ENCODE measurements around the gene ITPR1. TPM values are rescaled to one million over a fixed set of nuclear protein-coding genes. Genes with fewer than 3 reads are reported as not detected.

Gene ITPR1
- total RNA-seq, 1 donor from 2014 or later = 143 TPM

DNA sequence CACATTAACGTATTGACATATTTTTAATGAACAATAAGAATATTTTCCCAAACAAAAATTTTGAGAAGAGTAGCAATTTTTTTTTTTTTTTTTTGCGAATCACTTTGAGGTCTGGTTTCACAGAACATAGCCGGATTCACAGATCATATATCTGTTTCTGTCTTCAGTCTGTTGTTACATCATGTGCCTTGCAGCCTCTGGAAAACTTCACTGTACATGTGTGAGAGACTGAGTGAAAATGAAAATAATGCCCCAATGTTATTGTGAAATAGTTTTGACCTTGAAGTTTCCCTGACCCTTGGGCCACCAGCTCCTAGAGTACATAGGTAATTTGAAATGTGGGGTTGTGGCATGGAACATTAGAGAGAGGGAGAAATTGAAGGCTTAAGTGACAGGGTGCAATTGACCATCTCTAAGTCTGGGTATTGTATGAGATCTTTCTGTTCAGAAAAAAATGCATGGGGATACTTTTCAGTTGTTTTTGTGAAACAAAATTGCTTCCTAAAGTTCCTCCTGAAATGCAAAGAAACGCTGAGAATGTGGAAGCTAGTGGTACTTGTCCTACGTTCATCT lies 14.0 kb downstream of the ITPR1 start:
- peak overlapping the region; percentile 87 for H3K27ac Mint-ChIP-seq
- CTCF ChIA-PET = interaction anchor here (0.9 to 2.1 kb wide), 4 partner anchors 9 to 156 kb away, joined by 3 to 9 read pairs (median 7); no protein-coding TSS in a partner anchor
- ATAC-seq (ENCODE audit: low read depth) = no peak
- no peaks in the 10 kb centered on the region for H3K9me3 Mint-ChIP-seq
- POLR2A ChIA-PET = interaction anchor here (0.6 to 8.0 kb wide), 9 partner anchors 10 to 40 kb away, joined by 3 to 288 read pairs (median 4); partner anchors contain the start of genes ITPR1 and SUMF1
- no peak for TF ChIP-seq CTCF (IDR thresholded peaks at IDR 0.05)
- DNase-seq = no peak
- peaks cover 98% of the 10 kb centered on the region for H3K4me1 Mint-ChIP-seq
- H3K36me3 Mint-ChIP-seq (ENCODE audit: low read depth) = peaks cover 30% of the 10 kb centered on the region
- H3K4me3 Mint-ChIP-seq = peak overlapping the region; percentile 64
- no peaks in the 10 kb centered on the region for H3K27me3 Mint-ChIP-seq
- intact Hi-C loops (cut with micrococcal nuclease) = loop anchor here (1.0 to 5.0 kb wide), 2 partner anchors 10 to 75 kb away; no protein-coding TSS in a partner anchor

- intact Hi-C loops (cut with micrococcal nuclease) = loop anchor here (5.0 kb wide), 1 partner anchor 74 kb away; no protein-coding TSS in a partner anchor
- Mint-ChIP-seq H3K9me3 (no peaks in the 10 kb centered on the region), H3K27me3 (no peaks in the 10 kb centered on the region), H3K4me1 (peaks cover 98% of the 10 kb centered on the region), H3K27ac (peak overlapping the region; percentile 87), H3K36me3 (ENCODE audit: low read depth) (peaks cover 34% of the 10 kb centered on the region), H3K4me3 (peak overlapping the region; percentile 64)
- ChIA-PET POLR2A (interaction anchor here (0.6 to 8.0 kb wide), 10 partner anchors 9 to 689 kb away, joined by 3 to 288 read pairs (median 6); partner anchors contain the start of genes ITPR1 and SUMF1), CTCF (interaction anchor here (1.9 to 2.1 kb wide), 2 partner anchors 10 to 14 kb away, joined by 9 read pairs; no protein-coding TSS in a partner anchor)
- TF ChIP-seq CTCF (IDR thresholded peaks at IDR 0.05) = no peak
- ATAC-seq (ENCODE audit: low read depth) (peak; percentile 32), DNase-seq (no peak)
Observed at GRCh38 chr3:4508048-4508981, 15.2 kb downstream of the ITPR1 start.

DNA sequence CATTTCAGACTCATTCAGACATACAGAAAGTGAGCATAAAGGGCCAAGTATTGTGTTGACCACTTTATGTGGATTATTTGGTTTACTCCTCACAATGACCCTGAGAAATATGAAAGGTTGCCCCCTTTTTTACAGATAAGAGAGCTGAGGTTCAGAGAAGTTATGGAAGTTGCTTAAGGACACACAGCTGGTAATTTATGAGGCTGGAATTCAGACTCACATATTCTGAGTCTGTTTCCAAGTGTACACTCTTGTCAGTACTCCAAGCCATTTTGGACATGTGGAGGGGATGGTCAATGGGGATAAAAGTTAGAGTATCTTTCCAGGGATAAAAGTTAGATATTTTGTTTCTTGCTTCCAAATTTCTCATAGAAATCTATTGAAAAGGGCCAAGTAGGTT lies 15.9 kb downstream of the ITPR1 start:
- peaks cover 98% of the 10 kb centered on the region for H3K4me1 Mint-ChIP-seq
- intact Hi-C loops (cut with micrococcal nuclease) = loop anchor here (5.0 kb wide), 1 partner anchor 73 kb away; no protein-coding TSS in a partner anchor
- H3K27me3 Mint-ChIP-seq = no peaks in the 10 kb centered on the region
- peak overlapping the region; percentile 87 for H3K27ac Mint-ChIP-seq
- H3K9me3 Mint-ChIP-seq = no peaks in the 10 kb centered on the region
- ChIA-PET CTCF (interaction anchor here (1.0 to 2.1 kb wide), 3 partner anchors 9 to 14 kb away, joined by 3 to 9 read pairs (median 9); no protein-coding TSS in a partner anchor), POLR2A (interaction anchor here (0.7 to 12.0 kb wide), 4 partner anchors 14 to 386 kb away, joined by 7 to 288 read pairs (median 84); partner anchors contain the start of gene ITPR1)
- H3K4me3 Mint-ChIP-seq = no peak overlapping the region
- DNase-seq (no peak), ATAC-seq (ENCODE audit: low read depth) (no peak)
- peaks cover 37% of the 10 kb centered on the region for H3K36me3 Mint-ChIP-seq (ENCODE audit: low read depth)
- TF ChIP-seq CTCF (IDR thresholded peaks at IDR 0.05) = no peak

DNA sequence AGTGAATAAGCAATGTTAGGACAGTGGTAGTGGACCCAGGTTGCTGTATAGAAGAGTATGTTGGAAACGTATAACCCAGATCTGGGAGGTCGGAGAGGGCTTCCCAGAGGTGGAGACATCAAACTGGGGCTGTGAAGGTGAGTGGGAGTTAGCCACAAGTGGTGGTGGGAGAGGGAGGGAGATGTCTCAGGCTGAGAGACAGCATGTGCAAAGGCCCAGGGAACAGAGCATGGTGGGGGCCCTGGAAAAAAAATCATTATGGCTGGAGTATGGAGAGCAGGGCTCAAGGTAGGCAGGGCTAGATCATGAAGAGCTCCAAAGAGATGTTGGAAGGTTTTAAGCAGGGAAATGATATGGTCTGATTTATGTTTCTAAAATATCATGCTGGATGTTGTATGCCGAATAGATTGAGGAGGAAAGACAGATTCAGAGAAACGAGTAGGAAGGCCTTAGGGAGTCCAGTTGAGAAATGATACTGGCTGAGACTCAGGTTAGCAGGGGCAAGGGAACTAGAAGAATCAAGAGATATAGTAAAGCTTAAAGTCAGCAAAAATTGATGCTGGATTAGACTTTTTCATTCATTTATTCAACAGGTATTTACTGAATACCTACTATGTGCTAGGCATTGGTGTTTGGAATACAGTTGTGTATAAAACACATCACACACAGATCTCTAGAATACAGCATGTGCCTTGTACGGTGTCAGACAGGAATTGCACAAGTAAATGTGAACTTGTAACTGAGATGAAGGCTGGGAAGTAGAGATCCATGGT lies 17.0 kb downstream of the ITPR1 start:
- TF ChIP-seq CTCF (IDR thresholded peaks at IDR 0.05) = no peak
- DNase-seq (no peak), ATAC-seq (ENCODE audit: low read depth) (no peak)
- CTCF ChIA-PET = interaction anchor here (1.0 to 1.4 kb wide), 2 partner anchors 8 to 159 kb away, joined by 3 to 4 read pairs; no protein-coding TSS in a partner anchor
- peak overlapping the region; percentile 87 for H3K27ac Mint-ChIP-seq
- intact Hi-C loops (cut with micrococcal nuclease) = loop anchor here (5.0 kb wide), 1 partner anchor 72 kb away; no protein-coding TSS in a partner anchor
- H3K27me3 Mint-ChIP-seq = no peaks in the 10 kb centered on the region
- no peaks in the 10 kb centered on the region for H3K9me3 Mint-ChIP-seq
- POLR2A ChIA-PET = interaction anchor here (0.6 to 12.0 kb wide), 2 partner anchors 15 to 36 kb away, joined by 3 to 155 read pairs; partner anchors contain the start of gene ITPR1
- H3K36me3 Mint-ChIP-seq (ENCODE audit: low read depth) = peaks cover 42% of the 10 kb centered on the region
- H3K4me3 Mint-ChIP-seq = no peak overlapping the region
- H3K4me1 Mint-ChIP-seq = peaks cover 98% of the 10 kb centered on the region

All from activated B cell treated with CpG ODN at 0.5 μM for 24 hours (primary cell).